Gastroesophageal sphincter (tissue), 4 donors: ENCODE measurements around the gene MYO15A. TPM values are rescaled to one million over a fixed set of nuclear protein-coding genes. Genes with fewer than 3 reads are reported as not detected.

ENCODE experiments used
- ATAC-seq: fragments of 150-250 bp; one replicate; pipeline ENCODE4 v1.9.1; 2016; ENCODE audit warnings: mild to moderate bottlenecking, moderate library complexity
- H3K27ac ChIP-seq, 4 donors: fragments of 200-600 bp; sonication (generic) in 3 of 4; 1 replicate in 3 of 4; 2 replicates in 1 of 4; pipeline ENCODE4 v1.5.1; 2016 to 2019
- H3K27me3 ChIP-seq: fragments of 200-600 bp; sonication (generic); one replicate; pipeline ENCODE4 v1.5.1; 2019
- H3K36me3 ChIP-seq, 2 donors: fragments of 200-600 bp; sonication (generic); one replicate each; pipeline ENCODE4 v1.5.1; 2019; ENCODE audit warnings: control low read depth in 1 of 2
- H3K4me1 ChIP-seq, 3 donors: fragments of 200-600 bp; sonication (generic); 1 replicate in 2 of 3; 2 replicates in 1 of 3; pipeline ENCODE4 v1.5.1; 2016 to 2019; ENCODE audit warnings: control low read depth in 2 of 3
- H3K4me3 ChIP-seq, 2 donors: fragments of 200-600 bp; sonication (generic); one replicate each; pipeline ENCODE4 v1.5.1; 2019; ENCODE audit warnings: mild to moderate bottlenecking in 1 of 2, moderate library complexity in 1 of 2
- H3K9me3 ChIP-seq, 3 donors: fragments of 200-600 bp; sonication (generic); one replicate each; pipeline ENCODE4 v1.5.1; 2017 to 2019; ENCODE audit warnings: control low read depth in 2 of 3
- CTCF ChIP-seq, 4 experiments: fragments of 200-600 bp in 2 of 4; fragments of 450-650 bp in 2 of 4; sonication (generic) in 1 of 4; IDR thresholded peaks; one replicate each; pipeline ENCODE4 v1.5.1; 2017 to 2019; ENCODE audit warnings: antibody characterized with exemption in 4 of 4, mild to moderate bottlenecking in 2 of 4, moderate library complexity in 2 of 4
- EP300 ChIP-seq: sonication (generic); formaldehyde crosslinking; IDR thresholded peaks from one replicate; pipeline ENCODE4 v1.6.1; 2017; ENCODE audit warnings: antibody characterized with exemption, mild to moderate bottlenecking
- POLR2A ChIP-seq, 2 donors: fragments of 450-650 bp; IDR thresholded peaks; one replicate each; pipeline ENCODE4 v1.6.1; 2017; ENCODE audit warnings: antibody characterized with exemption in 2 of 2, mild to moderate bottlenecking in 2 of 2, moderate library complexity in 1 of 2
- POLR2AphosphoS5 ChIP-seq: sonication (generic); formaldehyde crosslinking; IDR thresholded peaks from one replicate; pipeline ENCODE4 v1.6.1; 2017; ENCODE audit warnings: antibody characterized with exemption
- WGBS, 2 donors: methylation state at CpG; one replicate each; pipeline ENCODE4 v1.1.5; 2018; ENCODE audit warnings: low coverage in 1 of 2; 5-methylcytosine and 5-hydroxymethylcytosine counted together
- total RNA-seq, 4 donors: library from RNA; depleted of rRNA; stranded (reverse); fragments of >200 nt; gene quantifications; one replicate each; pipeline ENCODE4 v1.1.0, GENCODE V29; 2016

The MYO15A gene
- total RNA-seq, 4 donors from 2014 or later, result 0.59 to 1.2 (median 0.70) TPM

- no peaks in the 10 kb centered on the region for H3K9me3 ChIP-seq
- H3K4me3 ChIP-seq, result no peak overlapping the region
- H3K27ac ChIP-seq, result no peak overlapping the region
- H3K36me3 ChIP-seq, result peaks cover 0 to 6% of the 10 kb centered on the region in 2 donors
- 85% methylated on average over 8 of the region's 13 CpGs; no CpG with 5 or more reads in 1 of the 2 donors for WGBS, 2 donors
- peaks cover 0 to 8% (median 0%) of the 10 kb centered on the region in 3 donors for H3K4me1 ChIP-seq
- TF ChIP-seq CTCF (IDR thresholded peaks at IDR 0.05) (no peak), EP300 (no peak), POLR2AphosphoS5 (no peak), POLR2A (IDR thresholded peaks at IDR 0.05) (no peak)
- no peak for ATAC-seq
- H3K27me3 ChIP-seq, result peaks cover 32% of the 10 kb centered on the region
These were observed 37.3 kb downstream of the MYO15A start for GRCh38 chr17:18145811-18146210.

DNA sequence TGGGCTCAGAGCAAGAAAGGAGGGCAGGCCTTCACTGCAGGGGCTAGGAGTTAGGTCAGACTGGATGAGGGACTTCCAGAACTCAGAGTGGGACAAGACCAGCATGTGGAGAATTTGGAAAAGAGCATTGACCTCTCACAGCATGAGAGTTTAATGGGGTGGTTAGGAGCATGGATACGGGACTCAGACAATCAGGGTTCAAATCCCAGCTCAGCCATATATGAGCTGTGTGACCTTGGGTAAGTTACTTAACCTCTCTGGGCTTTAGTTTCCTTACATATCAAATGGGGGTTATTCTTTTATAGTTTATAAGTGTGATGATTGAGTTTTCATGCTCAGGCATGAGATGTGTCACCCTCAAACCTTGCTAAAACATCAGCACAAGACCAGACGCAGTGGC is 37.7 kb downstream of the MYO15A start:
- H3K9me3 ChIP-seq, result no peaks in the 10 kb centered on the region
- no peak overlapping the region for H3K27ac ChIP-seq
- ATAC-seq, result no peak
- peaks cover 32% of the 10 kb centered on the region for H3K27me3 ChIP-seq
- H3K36me3 ChIP-seq, result peaks cover 0 to 8% of the 10 kb centered on the region in 2 donors
- TF ChIP-seq POLR2A (IDR thresholded peaks at IDR 0.05) (no peak), CTCF (IDR thresholded peaks at IDR 0.05) (no peak), EP300 (no peak), POLR2AphosphoS5 (no peak)
- WGBS, 2 donors, result 75 to 90% methylated on average over 1 of the region's 2 CpGs
- H3K4me1 ChIP-seq, result peaks cover 0 to 4% (median 0%) of the 10 kb centered on the region in 3 donors
- H3K4me3 ChIP-seq, result no peak overlapping the region

GRCh38 chr17:18146980-18147379 is 38.4 kb downstream of the MYO15A start:
- Histone ChIP-seq H3K4me3 (no peak overlapping the region), H3K27me3 (peaks cover 25% of the 10 kb centered on the region), H3K9me3 (no peaks in the 10 kb centered on the region), H3K4me1 (peaks cover 0 to 3% (median 0%) of the 10 kb centered on the region in 3 donors), H3K27ac (no peak overlapping the region), H3K36me3 (peaks cover 0 to 8% of the 10 kb centered on the region in 2 donors)
- no peak for ATAC-seq
- TF ChIP-seq CTCF (IDR thresholded peaks at IDR 0.05) (no peak), POLR2AphosphoS5 (no peak), POLR2A (IDR thresholded peaks at IDR 0.05) (no peak), EP300 (no peak)
- 65 to 83% methylated on average over 1 to 2 of the region's 3 CpGs for WGBS, 2 donors

GRCh38 chr17:18148586-18148985 is 40.0 kb downstream of the MYO15A start:
- no CpG with 5 or more reads among the region's 7 CpGs for WGBS, 2 donors
- peaks cover 0 to 19% (median 0%) of the 10 kb centered on the region in 3 donors for H3K4me1 ChIP-seq
- ATAC-seq, result no peak
- H3K4me3 ChIP-seq, result no peak overlapping the region
- peaks cover 0 to 8% of the 10 kb centered on the region in 2 donors for H3K36me3 ChIP-seq
- TF ChIP-seq POLR2AphosphoS5, result no peak
- TF ChIP-seq EP300, result no peak
- no peak for TF ChIP-seq CTCF (IDR thresholded peaks at IDR 0.05)
- no peak for TF ChIP-seq POLR2A (IDR thresholded peaks at IDR 0.05)
- H3K9me3 ChIP-seq, result no peaks in the 10 kb centered on the region
- no peak overlapping the region for H3K27ac ChIP-seq
- peaks cover 9% of the 10 kb centered on the region for H3K27me3 ChIP-seq

DNA sequence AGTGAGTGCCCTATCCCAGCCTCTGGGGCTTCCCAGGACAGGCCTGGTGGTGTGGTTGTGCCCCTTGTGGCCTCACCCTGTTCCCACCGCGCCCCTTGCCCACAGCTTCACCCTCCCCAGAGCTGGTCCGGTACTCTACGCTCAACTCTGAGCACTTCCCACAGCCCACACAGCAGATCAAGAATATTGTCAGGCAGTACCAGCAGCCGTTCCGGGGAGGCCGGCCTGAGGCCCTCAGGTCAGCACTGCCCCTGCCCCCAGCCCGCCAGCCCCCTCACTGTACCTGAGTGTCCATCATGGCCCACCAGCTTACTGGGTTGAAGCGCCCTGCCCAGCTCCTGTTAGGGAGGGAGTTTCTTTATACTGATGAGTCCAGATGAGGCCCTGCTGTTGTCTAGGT is 42.7 kb downstream of the MYO15A start:
- H3K4me1 ChIP-seq, result peaks cover 0 to 30% (median 0%) of the 10 kb centered on the region in 3 donors
- H3K9me3 ChIP-seq, result no peaks in the 10 kb centered on the region
- peaks cover 0 to 8% of the 10 kb centered on the region in 2 donors for H3K36me3 ChIP-seq
- H3K27me3 ChIP-seq, result no peaks in the 10 kb centered on the region
- TF ChIP-seq EP300 (no peak), CTCF (IDR thresholded peaks at IDR 0.05) (no peak), POLR2AphosphoS5 (no peak), POLR2A (IDR thresholded peaks at IDR 0.05) (no peak)
- H3K4me3 ChIP-seq, result no peak overlapping the region
- H3K27ac ChIP-seq, result no peak overlapping the region
- WGBS, 2 donors, result 76% methylated on average over 3 of the region's 9 CpGs; no CpG with 5 or more reads in 1 of the 2 donors
- ATAC-seq, result no peak
